Panc1 (cell line): Measurements from ENCODE around the gene ABAT.

Experiments
- CTCF ChIP-seq: fragments of 450-650 bp; IDR thresholded peaks from 2 replicates; pipeline ENCODE4 v1.5.1; 2017; ENCODE audit warnings: mild to moderate bottlenecking
- POLR2AphosphoS5 ChIP-seq: IDR thresholded peaks from 2 replicates; pipeline ENCODE4 v1.6.1; 2012; ENCODE audit warnings: mild to moderate bottlenecking, low read depth, low read length, moderate library complexity
- REST ChIP-seq, 2 experiments: IDR thresholded peaks; 2 replicates each; pipeline ENCODE4 v1.6.1; 2011 to 2012; ENCODE audit warnings: low read depth in 2 of 2, control low read depth in 1 of 2, low read length in 1 of 2, mild to moderate bottlenecking in 1 of 2, moderate library complexity in 1 of 2; ENCODE audit not compliant: insufficient read depth in 1 of 2

- no peak for TF ChIP-seq REST (IDR thresholded peaks at IDR 0.05; ENCODE audit: insufficient read depth in 1 of 2, low read depth in 2 of 2, low read length in 1 of 2)
- TF ChIP-seq CTCF: no peak
- no peak for TF ChIP-seq POLR2AphosphoS5
Observed at GRCh38 chr16:8768692-8769091, 94.3 kb downstream of the ABAT start.
